CD14-positive monocyte (primary cell): ENCODE data around the gene FANCC. TPM values are rescaled to one million over a fixed set of nuclear protein-coding genes. Genes with fewer than 3 reads are reported as not detected.

Experiments
- DNase-seq, 3 donors: peaks; one replicate each; pipeline ENCODE4 v3.0.0-alpha.2; 2011 to 2022
- H2AFZ ChIP-seq: 2 replicates; pipeline ENCODE4 v1.6.0; 2012; ENCODE audit warnings: mild to moderate bottlenecking, low read depth, low read length, inconsistent platforms; ENCODE audit not compliant: insufficient read depth, poor library complexity, severe bottlenecking
- H3K27ac ChIP-seq, 2 donors: 1 replicate in 1 of 2; 2 replicates in 1 of 2; pipeline ENCODE4 v1.5.1; 2012 to 2013; ENCODE audit warnings: low read length in 2 of 2, control low read depth in 1 of 2, inconsistent platforms in 1 of 2, low read depth in 1 of 2, mild to moderate bottlenecking in 1 of 2
- H3K27me3 ChIP-seq, 2 donors: one replicate each; pipeline versions ENCODE4 v1.6.0 to v1.6.1; 2011 to 2013; ENCODE audit warnings: low read length in 2 of 2; ENCODE audit not compliant: control insufficient read depth in 2 of 2, insufficient read depth in 2 of 2
- H3K36me3 ChIP-seq, 2 donors: replicated peaks in 1 of 2; 1 replicate in 1 of 2; 2 replicates in 1 of 2; pipeline versions ENCODE4 v1.5.1 to v1.6.1; 2012 to 2013; ENCODE audit warnings: low read length in 2 of 2, control low read depth in 1 of 2, inconsistent platforms in 1 of 2, mild to moderate bottlenecking in 1 of 2; ENCODE audit not compliant: insufficient read depth in 2 of 2, control insufficient read depth in 1 of 2
- H3K4me1 ChIP-seq, 2 donors: 1 replicate in 1 of 2; 2 replicates in 1 of 2; pipeline versions ENCODE4 v1.5.1 to v1.6.1; 2012 to 2013; ENCODE audit warnings: low read length in 2 of 2, control low read depth in 1 of 2, inconsistent platforms in 1 of 2, mild to moderate bottlenecking in 1 of 2, moderate library complexity in 1 of 2; ENCODE audit not compliant: insufficient read depth in 2 of 2, control insufficient read depth in 1 of 2
- H3K4me2 ChIP-seq: replicated peaks from 2 replicates; pipeline ENCODE3; 2012; ENCODE audit warnings: low read length, moderate library complexity, mild to moderate bottlenecking; ENCODE audit not compliant: poor library complexity, severe bottlenecking; ENCODE audit errors: extremely low read depth
- H3K4me3 ChIP-seq, 3 experiments: fragments of 200-600 bp in 1 of 3; sonication (generic) in 1 of 3; replicated peaks in 1 of 3; 1 replicate in 2 of 3; 2 replicates in 1 of 3; pipeline ENCODE4 v1.5.1; 2011 to 2013; ENCODE audit warnings: low read length in 3 of 3, mild to moderate bottlenecking in 3 of 3, control low read depth in 2 of 3, low read depth in 2 of 3, inconsistent platforms in 1 of 3, moderate library complexity in 1 of 3
- H3K79me2 ChIP-seq: 2 replicates; pipeline ENCODE4 v1.6.0; 2012; ENCODE audit warnings: mild to moderate bottlenecking, control low read depth, inconsistent platforms, low read length, moderate library complexity; ENCODE audit not compliant: insufficient read depth
- H3K9ac ChIP-seq: 2 replicates; pipeline ENCODE4 v1.6.0; 2017; ENCODE audit warnings: low read length, mild to moderate bottlenecking; ENCODE audit not compliant: insufficient read depth, poor library complexity, severe bottlenecking
- H3K9me3 ChIP-seq, 2 donors: replicated peaks in 1 of 2; 1 replicate in 1 of 2; 2 replicates in 1 of 2; pipeline versions ENCODE4 v1.5.1 to v1.6.1; 2012 to 2013; ENCODE audit warnings: low read length in 2 of 2, control low read depth in 1 of 2; ENCODE audit not compliant: control insufficient read depth in 1 of 2, insufficient read depth in 1 of 2
- H4K20me1 ChIP-seq: 2 replicates; pipeline ENCODE4 v1.6.0; 2012; ENCODE audit warnings: mild to moderate bottlenecking, low read length, control low read depth, moderate library complexity; ENCODE audit not compliant: insufficient read depth
- H3K27ac Mint-ChIP-seq, 7 donors: one replicate each; pipeline ENCODE4 v1.8.0; 2020; ENCODE audit warnings: mild to moderate bottlenecking in 7 of 7, mixed read lengths in 7 of 7, moderate library complexity in 6 of 7, inconsistent platforms in 2 of 7
- H3K27me3 Mint-ChIP-seq, 3 donors: one replicate each; pipeline ENCODE4 v1.8.0; 2021 to 2022; ENCODE audit warnings: low read depth in 3 of 3, mild to moderate bottlenecking in 3 of 3, mixed read lengths in 3 of 3, moderate library complexity in 3 of 3, inconsistent platforms in 1 of 3
- H3K36me3 Mint-ChIP-seq, 2 donors: one replicate each; pipeline ENCODE4 v1.8.0; 2020; ENCODE audit warnings: mixed read lengths in 2 of 2, inconsistent platforms in 1 of 2, mild to moderate bottlenecking in 1 of 2
- H3K4me1 Mint-ChIP-seq: one replicate; pipeline ENCODE4 v1.8.0; 2020; ENCODE audit warnings: mild to moderate bottlenecking, mixed read lengths
- H3K4me3 Mint-ChIP-seq, 2 donors: one replicate each; pipeline ENCODE4 v1.8.0; 2020; ENCODE audit warnings: mild to moderate bottlenecking in 2 of 2, mixed read lengths in 2 of 2, moderate library complexity in 1 of 2
- H3K9me3 Mint-ChIP-seq, 7 donors: one replicate each; pipeline ENCODE4 v1.8.0; 2020 to 2022; ENCODE audit warnings: mixed read lengths in 7 of 7, mild to moderate bottlenecking in 6 of 7, moderate library complexity in 6 of 7, inconsistent platforms in 2 of 7
- CTCF ChIP-seq: fragments of 200-600 bp; IDR thresholded peaks from one replicate; pipeline ENCODE4 v1.8.0; 2022; ENCODE audit warnings: antibody characterized with exemption, mild to moderate bottlenecking
- WGBS: methylation state at CpG from one replicate; pipeline ENCODE4 v1.1.5; 2013; ENCODE audit warnings: missing lambda C conversion rate; ENCODE audit not compliant: insufficient coverage; 5-methylcytosine and 5-hydroxymethylcytosine counted together
- intact Hi-C, 2 donors: fragments of 100-400 bp; cut with micrococcal nuclease; formaldehyde crosslinking; loops; one replicate each; pipeline versions ENCODE4 v1.15.0 to v1.15.1; 2023
- polyA plus RNA-seq, 3 donors: library from polyadenylated mRNA; depleted of rRNA in 1 of 3; unstranded in 2 of 3; stranded (reverse) in 1 of 3; fragments of 300-500 nt in 2 of 3; fragments of >200 nt in 1 of 3; fragmentation: Illumina TruSeq in 2 of 3; gene quantifications; 1 replicate in 2 of 3; 2 replicates in 1 of 3; pipeline ENCODE4 v1.2.3, GENCODE V29; 2012 to 2021

Gene FANCC
- polyA plus RNA-seq, 3 donors = 1.2 to 2.2 (median 1.5) TPM

- TF ChIP-seq CTCF = no peak
- Histone ChIP-seq H3K9me3 (no peaks in the 10 kb centered on the region), H4K20me1 (no peaks in the 10 kb centered on the region), H3K4me3 (no peak overlapping the region), H3K4me2 (no peak overlapping the region), H2AFZ (no peak overlapping the region), H3K36me3 (peaks cover 0 to 16% of the 10 kb centered on the region in 2 donors), H3K27me3 (no peaks in the 10 kb centered on the region), H3K79me2 (no peaks in the 10 kb centered on the region), H3K9ac (no peak overlapping the region), H3K4me1 (no peaks in the 10 kb centered on the region), H3K27ac (no peak overlapping the region)
- WGBS = 77% methylated on average over 18 of the region's 20 CpGs
- Mint-ChIP-seq H3K9me3 (no peaks in the 10 kb centered on the region), H3K36me3 (peaks cover 18 to 20% of the 10 kb centered on the region in 2 donors), H3K4me3 (no peak overlapping the region), H3K27me3 (no peaks in the 10 kb centered on the region), H3K4me1 (no peaks in the 10 kb centered on the region), H3K27ac (no peak overlapping the region)
- intact Hi-C loops = no loop called here
- no peak for DNase-seq
Observed at GRCh38 chr9:95103871-95104580, 213.5 kb downstream of the FANCC start.

GRCh38 chr9:95103281-95103771 is 214.2 kb downstream of the FANCC start:
- H3K36me3 ChIP-seq = peaks cover 0 to 16% of the 10 kb centered on the region in 2 donors
- TF ChIP-seq CTCF = no peak
- 95% methylated on average over 15 of the region's 15 CpGs for WGBS

More at GRCh38 chr9:95103281-95103771, 214.2 kb downstream of the FANCC start:
- Histone ChIP-seq H3K9ac (no peak overlapping the region), H3K27me3 (no peaks in the 10 kb centered on the region), H3K4me3 (no peak overlapping the region), H4K20me1 (no peaks in the 10 kb centered on the region), H2AFZ (no peak overlapping the region), H3K4me1 (no peaks in the 10 kb centered on the region), H3K79me2 (no peaks in the 10 kb centered on the region), H3K9me3 (no peaks in the 10 kb centered on the region), H3K4me2 (no peak overlapping the region), H3K27ac (no peak overlapping the region)
- no peak overlapping the region for H3K4me3 Mint-ChIP-seq
- no peaks in the 10 kb centered on the region for H3K27me3 Mint-ChIP-seq
- H3K27ac Mint-ChIP-seq = no peak overlapping the region
- peaks cover 18 to 20% of the 10 kb centered on the region in 2 donors for H3K36me3 Mint-ChIP-seq
- intact Hi-C loops = no loop called here
- H3K4me1 Mint-ChIP-seq = no peaks in the 10 kb centered on the region
- H3K9me3 Mint-ChIP-seq = no peaks in the 10 kb centered on the region
- DNase-seq = no peak
